Measurements from ENCODE around the gene MED22.
"Not testable (repeated sequence)": the region's sequence is repeated elsewhere in the genome, so short reads cannot be mapped to it uniquely, and the experiment has no call there.

The MED22 gene

DNA sequence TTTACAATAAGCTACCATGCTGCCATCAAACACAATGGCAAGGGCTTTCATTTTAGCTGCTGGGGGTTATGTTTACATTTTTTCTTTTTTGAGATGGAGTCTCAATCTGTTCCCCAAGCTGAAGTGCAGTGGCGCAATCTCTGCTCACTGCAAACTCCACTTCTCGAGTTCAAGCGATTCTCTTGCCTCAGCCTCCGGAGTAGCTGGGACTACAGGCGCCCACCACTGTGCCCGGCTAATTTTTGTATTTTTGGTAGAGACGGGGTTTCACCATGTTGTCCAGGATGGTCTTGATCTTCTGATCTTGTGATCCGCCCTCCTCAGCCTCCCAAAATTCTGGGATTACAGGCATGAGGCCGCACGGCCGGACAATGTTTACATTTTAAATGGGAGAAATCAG is 13.0 kb downstream of the MED22 start:
- not testable (repeated sequence) for DNase-seq (ENCODE audit: low read depth)

- DNase-seq (ENCODE audit: low read depth) = no peak
Measured at GRCh38 chr9:133334161-133334560, 13.8 kb downstream of the MED22 start.

DNA sequence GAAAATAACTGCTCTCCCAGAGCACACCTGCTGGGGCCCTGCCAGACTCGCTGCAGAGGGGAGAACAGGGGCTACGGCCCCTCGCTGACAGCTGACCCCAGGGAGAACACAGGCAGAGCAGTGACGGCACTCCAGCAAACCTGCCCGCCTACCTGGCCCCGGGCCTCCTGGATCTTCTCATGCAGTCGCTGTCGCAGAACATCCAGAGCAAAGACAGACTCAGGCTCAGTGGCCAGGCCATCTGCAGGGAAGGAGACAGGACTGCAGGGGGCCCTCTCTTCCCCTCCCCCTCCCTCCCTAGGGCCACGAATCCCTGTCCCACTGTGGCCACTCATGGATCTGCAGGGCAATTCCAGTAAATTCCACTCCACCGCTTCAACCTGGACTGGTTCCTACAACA is 14.4 kb downstream of the MED22 start:
- DNase-seq (ENCODE audit: low read depth) = no peak

GRCh38 chr9:133333011-133333410 is 14.9 kb downstream of the MED22 start:
- no peak for DNase-seq (ENCODE audit: low read depth)

DNA sequence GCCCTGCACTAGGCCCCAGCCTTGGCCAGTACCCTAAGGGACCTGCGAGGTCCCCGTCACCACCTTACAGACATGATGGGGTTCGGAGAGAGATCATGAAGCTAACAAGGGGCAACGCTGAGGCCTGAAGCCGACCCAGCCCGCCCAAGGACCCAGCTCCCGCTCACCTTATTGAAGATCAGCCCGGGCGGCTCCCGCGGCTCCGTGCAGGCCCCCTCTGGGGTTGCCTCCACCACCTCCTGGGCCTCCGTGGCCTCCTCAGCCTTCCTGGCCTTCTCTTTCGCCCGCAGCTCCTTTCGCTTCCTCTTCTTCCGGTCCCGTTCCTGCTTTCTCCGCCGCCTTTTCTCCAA is 15.6 kb downstream of the MED22 start:
- no peak for DNase-seq (ENCODE audit: low read depth)

DNA sequence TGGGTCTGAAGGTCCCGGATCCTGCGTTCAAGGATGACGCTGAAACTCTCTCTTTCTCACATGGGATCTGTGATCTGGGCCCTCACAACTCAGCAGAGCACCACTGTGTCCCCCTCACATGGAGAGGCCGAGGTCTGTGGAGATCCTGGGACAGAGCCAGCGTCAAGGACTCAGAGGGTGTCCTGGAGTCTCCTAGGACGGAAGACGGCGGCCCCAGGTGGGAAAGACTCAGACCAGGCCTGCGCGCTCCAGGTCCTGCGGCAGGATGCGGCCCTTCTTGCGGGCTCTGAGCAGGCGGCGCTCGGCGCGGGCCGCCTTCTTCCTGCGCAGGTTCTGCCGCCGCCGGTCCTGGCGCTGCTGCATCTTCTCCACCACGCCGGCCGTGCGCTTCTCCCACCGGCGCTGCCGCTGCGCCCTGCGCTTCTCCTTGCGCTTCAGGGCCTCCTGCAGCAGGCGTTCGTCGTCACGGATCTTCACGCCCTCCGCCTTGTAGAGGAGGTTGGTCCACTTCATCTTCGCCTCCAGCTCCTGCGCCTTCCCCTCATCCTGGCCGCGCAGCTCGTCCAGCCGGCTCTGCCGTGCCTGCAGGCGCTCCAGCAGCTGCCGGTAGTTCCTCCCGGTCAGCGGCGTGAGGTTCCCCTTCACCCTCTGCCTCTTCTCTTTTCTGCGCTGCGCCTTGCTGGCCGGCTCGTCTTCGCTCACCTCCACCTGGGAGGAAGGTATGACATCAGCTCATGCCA is 16.1 kb downstream of the MED22 start:
- no peak for DNase-seq (ENCODE audit: low read depth)

GRCh38 chr9:133331221-133331620 is 16.7 kb downstream of the MED22 start:
- DNase-seq (ENCODE audit: low read depth) = no peak

- not testable (repeated sequence) for DNase-seq (ENCODE audit: low read depth)
Measured at GRCh38 chr9:133329306-133330156, 18.4 kb downstream of the MED22 start.

- DNase-seq (ENCODE audit: low read depth) = no peak
Measured at GRCh38 chr9:133327834-133328484, 20.0 kb downstream of the MED22 start.

DNA sequence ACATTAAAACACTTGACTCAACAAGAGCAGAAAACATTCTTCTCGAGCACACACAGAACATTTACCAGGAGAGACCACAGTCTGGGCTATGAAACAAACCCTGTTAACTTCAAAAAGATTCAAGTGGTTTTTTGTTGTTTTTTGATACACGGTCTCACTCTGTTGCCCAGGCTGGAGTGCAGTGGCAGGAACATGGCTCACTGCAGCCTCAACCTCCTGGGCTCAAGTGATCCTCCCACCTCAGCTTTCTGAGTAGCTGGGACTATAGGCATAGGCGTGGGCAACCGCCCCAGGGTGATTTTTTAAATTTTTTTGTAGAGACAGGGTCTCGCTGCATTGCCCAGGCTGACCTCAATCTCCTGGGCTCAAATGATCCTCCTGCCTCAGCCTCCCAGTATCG is 20.9 kb downstream of the MED22 start:
- DNase-seq (ENCODE audit: low read depth) = not testable (repeated sequence)

DNA sequence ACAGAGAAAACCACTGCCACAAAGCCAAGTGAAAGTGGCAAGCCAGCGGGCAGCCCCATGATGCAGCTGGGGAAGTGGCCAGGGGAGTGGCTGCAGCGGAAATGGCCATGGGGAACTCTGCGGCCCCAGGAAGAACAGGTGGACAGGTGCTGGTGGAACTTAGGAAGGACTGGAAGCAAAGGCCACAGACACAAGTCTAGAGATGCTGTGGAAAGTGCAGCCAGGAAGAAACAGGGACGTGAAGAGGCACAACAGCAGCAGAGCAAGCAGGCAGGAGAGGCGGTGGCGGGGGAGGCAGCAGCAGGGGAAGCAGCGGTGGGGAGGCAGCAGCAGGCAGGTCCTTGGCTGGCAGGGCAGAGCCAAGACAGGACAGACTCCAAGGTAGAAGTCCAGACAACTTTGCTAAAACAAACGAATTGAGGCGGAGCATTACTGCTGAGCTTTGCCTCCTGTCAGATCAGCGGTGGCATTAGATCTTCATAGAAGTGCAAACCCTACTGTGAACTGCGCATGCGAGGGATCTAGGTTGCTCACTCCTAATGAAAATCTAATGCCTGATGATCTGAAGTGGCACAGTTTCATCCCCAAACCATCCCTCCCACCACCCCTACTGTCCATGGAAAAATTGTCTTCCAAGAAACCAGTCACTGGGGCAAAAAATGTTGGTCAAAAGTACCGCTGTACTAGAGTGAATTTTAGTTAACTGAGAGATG is 23.8 kb downstream of the MED22 start:
- no peak for DNase-seq (ENCODE audit: low read depth)

- no peak for DNase-seq (ENCODE audit: low read depth)
Measured at GRCh38 chr9:133323211-133323610, 24.7 kb downstream of the MED22 start.

GRCh38 chr9:133322701-133323100 is 25.2 kb downstream of the MED22 start:
- DNase-seq (ENCODE audit: low read depth) = no peak

- DNase-seq (ENCODE audit: low read depth) = no peak
Measured at GRCh38 chr9:133321411-133321935, 26.5 kb downstream of the MED22 start.

GRCh38 chr9:133320421-133320881 is 27.5 kb downstream of the MED22 start:
- no peak for DNase-seq (ENCODE audit: low read depth)

DNA sequence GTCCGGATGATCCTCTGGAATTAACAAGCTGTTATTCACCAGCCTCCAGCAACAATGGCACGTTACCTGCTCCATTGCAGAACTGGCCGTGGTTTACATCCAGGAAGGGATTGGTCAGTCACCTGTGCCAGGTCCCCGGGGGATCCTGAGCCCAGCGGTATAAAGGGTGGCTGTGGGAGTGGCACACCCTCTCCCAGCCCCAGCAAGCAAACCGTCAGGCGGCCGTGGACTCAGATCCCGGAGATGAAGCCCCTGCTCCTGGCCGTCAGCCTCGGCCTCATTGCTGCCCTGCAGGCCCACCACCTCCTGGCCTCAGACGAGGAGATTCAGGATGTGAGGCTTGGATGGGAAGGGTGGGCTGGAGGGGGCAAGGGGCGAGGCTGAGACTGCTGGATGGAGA is 30.4 kb downstream of the MED22 start:
- DNase-seq (ENCODE audit: low read depth) = not testable (repeated sequence)

- no peak for DNase-seq (ENCODE audit: low read depth)
Measured at GRCh38 chr9:133315997-133316396, 31.9 kb downstream of the MED22 start.

DNA sequence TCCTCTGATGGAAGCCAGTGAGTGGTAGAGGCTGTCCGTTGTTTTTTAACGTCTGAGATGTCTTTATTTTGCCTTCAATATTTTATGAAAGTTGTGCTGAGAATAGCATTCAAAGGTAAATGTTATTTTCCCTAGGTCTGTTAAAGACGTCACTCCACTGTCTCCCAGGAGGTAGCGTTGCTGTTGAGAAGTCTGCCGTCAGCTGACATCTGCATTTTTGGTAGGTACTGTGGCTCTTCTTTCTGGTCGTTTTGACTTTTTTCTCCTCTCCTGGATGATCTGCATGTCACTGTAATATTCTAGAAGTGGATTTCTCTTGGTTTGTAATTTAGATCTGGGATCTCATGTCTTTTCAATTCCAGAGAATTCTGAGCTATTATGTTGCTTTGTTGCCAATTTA is 38.3 kb downstream of the MED22 start:
- no peak for DNase-seq (ENCODE audit: low read depth)

GRCh38 chr9:133307301-133307700 is 40.6 kb downstream of the MED22 start:
- DNase-seq (ENCODE audit: low read depth) = no peak

DNA sequence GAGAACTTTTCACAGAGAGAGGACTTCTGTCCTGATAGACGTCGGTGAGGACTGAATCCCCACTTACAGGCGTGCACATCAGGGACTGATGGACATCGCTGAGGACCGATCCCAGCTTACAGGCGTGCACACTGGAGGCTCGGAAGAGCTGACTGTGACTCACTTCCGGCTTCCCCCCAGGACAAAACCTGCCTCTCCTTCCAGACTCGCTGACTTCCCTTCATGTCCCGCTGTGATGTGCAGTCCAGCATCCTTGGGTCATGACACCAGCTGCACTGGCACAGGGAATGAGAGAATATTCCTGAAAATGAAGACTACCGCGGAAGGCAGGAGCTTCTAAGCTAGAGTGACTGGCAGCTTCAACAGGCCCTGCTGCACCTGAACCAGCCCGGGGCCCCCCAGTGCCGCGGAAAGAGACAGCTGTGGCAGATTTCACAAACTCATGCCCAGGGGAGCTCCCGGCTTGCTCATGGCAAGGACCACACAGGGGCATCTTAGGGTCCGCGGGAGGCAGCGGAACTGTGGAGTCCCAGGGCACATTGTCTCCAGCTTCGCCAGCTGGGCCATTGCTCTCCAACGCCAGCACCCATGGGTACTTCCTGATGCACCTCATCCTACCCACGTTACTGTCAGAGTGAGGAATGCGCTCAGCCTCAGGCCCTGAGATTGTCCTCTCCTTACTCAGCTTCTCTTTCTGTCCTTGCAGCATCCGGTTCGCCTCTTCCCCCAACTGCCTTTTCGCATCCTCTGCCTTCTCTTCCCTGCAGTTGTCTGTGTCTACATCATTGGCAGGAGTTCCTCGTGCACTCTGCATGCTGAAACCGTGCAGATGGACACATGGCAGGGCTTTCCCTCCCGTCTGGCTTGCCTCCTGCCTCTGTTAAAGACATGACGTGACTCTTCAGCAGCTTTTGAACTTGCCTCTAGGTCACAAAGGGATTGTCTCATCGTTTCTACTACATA is 41.4 kb downstream of the MED22 start:
- DNase-seq (ENCODE audit: low read depth) = no peak

- DNase-seq (ENCODE audit: low read depth) = no peak
Measured at GRCh38 chr9:133305731-133306130, 42.2 kb downstream of the MED22 start.

Measured in activated T-helper 1 cell treated with Interleukin-2 at 50 U/mL for 16 hours (primary cell).